Stimulated activated CD8-positive, alpha-beta memory T cell treated with anti-CD3 and anti-CD28 coated beads, Interleukin-12 subunit alpha, Interleukin-12 subunit beta, amount 100 ng/mL, for 4 hours (primary cell): ENCODE results near the gene LYPD8.

Experiments
- DNase-seq: peaks from one replicate; pipeline ENCODE4 v3.0.0-alpha.2; 2020; ENCODE audit warnings: low read depth

Gene LYPD8

GRCh38 chr1:248757784-248758195, 2.2 kb upstream of the LYPD8 start:
- no peak for DNase-seq

GRCh38 chr1:248756636-248757035, 1.1 kb upstream of the LYPD8 start:
- DNase-seq: no peak

- DNase-seq: no peak
These were observed 592 bp upstream of the LYPD8 start for GRCh38 chr1:248756151-248756550.

GRCh38 chr1:248753708-248754280, 1.8 kb downstream of the LYPD8 start:
- no peak for DNase-seq

- no peak for DNase-seq
These were observed 2.4 kb downstream of the LYPD8 start for GRCh38 chr1:248753029-248753594.

GRCh38 chr1:248752161-248753028, 3.2 kb downstream of the LYPD8 start:
- no peak for DNase-seq

- DNase-seq: no peak
These were observed 3.9 kb downstream of the LYPD8 start for GRCh38 chr1:248751635-248752034.

GRCh38 chr1:248751142-248751541, 4.4 kb downstream of the LYPD8 start:
- DNase-seq: no peak

GRCh38 chr1:248750496-248750895, 5.1 kb downstream of the LYPD8 start:
- no peak for DNase-seq

GRCh38 chr1:248748211-248748610, 7.3 kb downstream of the LYPD8 start:
- no peak for DNase-seq

- no peak for DNase-seq
These were observed 14.7 kb downstream of the LYPD8 start for GRCh38 chr1:248740876-248741275.

- no peak for DNase-seq
These were observed 15.9 kb downstream of the LYPD8 start for GRCh38 chr1:248739572-248740205.

- DNase-seq: no peak
These were observed 18.1 kb downstream of the LYPD8 start for GRCh38 chr1:248737457-248737856.

- DNase-seq: no peak
These were observed 18.6 kb downstream of the LYPD8 start for GRCh38 chr1:248736977-248737376.

GRCh38 chr1:248733566-248733965, 22.0 kb downstream of the LYPD8 start:
- DNase-seq: no peak

GRCh38 chr1:248730507-248731335, 24.8 kb downstream of the LYPD8 start:
- DNase-seq: no peak

- no peak for DNase-seq
These were observed 41.3 kb downstream of the LYPD8 start for GRCh38 chr1:248714248-248714647.

GRCh38 chr1:248710305-248710900, 45.2 kb downstream of the LYPD8 start:
- DNase-seq: no peak

- no peak for DNase-seq
These were observed 51.0 kb downstream of the LYPD8 start for GRCh38 chr1:248704606-248705005.

- no peak for DNase-seq
These were observed 51.9 kb downstream of the LYPD8 start for GRCh38 chr1:248703674-248704073.

- DNase-seq: no peak
These were observed 52.8 kb downstream of the LYPD8 start, which contains the start of gene OR14I1 for GRCh38 chr1:248702714-248703113. OR14I1 (minus strand) TSS chr1:248702766.
